T-helper 17 cell (primary cell): ENCODE measurements around the gene B4GALT2. TPM values are rescaled to one million over a fixed set of nuclear protein-coding genes. Genes with fewer than 3 reads are reported as not detected.

Experiments used
- ATAC-seq: fragments of 150-1000 bp; cut with Tn5 transposase; 2 replicates; pipeline ENCODE4 v1.10.0; 2021; ENCODE audit warnings: mild to moderate bottlenecking, moderate library complexity
- DNase-seq, 3 donors: peaks; one replicate each; pipeline versions ENCODE4 v3.0.0 to v3.0.0-alpha.2; 2020 to 2021
- H3K9me3 ChIP-seq: one replicate; pipeline ENCODE4 v1.7.0; 2013; ENCODE audit warnings: low read length, mild to moderate bottlenecking; ENCODE audit not compliant: control insufficient read depth, poor library complexity, severe bottlenecking
- H3K27ac Mint-ChIP-seq: one replicate; pipeline ENCODE4 v1.8.0; 2022; ENCODE audit warnings: mild to moderate bottlenecking, moderate library complexity, mixed read lengths
- H3K27me3 Mint-ChIP-seq: one replicate; pipeline ENCODE4 v1.8.0; 2022; ENCODE audit warnings: mixed read lengths
- H3K36me3 Mint-ChIP-seq: one replicate; pipeline ENCODE4 v1.8.0; 2022; ENCODE audit warnings: low read depth, mixed read lengths
- H3K4me1 Mint-ChIP-seq: one replicate; pipeline ENCODE4 v1.8.0; 2022; ENCODE audit warnings: mild to moderate bottlenecking, mixed read lengths
- H3K4me3 Mint-ChIP-seq: one replicate; pipeline ENCODE4 v1.8.0; 2022; ENCODE audit warnings: mild to moderate bottlenecking, moderate library complexity, mixed read lengths
- total RNA-seq, 4 donors: library from RNA in 2 of 4; stranded (reverse) in 2 of 4; gene quantifications; one replicate each; pipeline ENCODE4 v1.2.3 and lab custom pipeline; 2022 to 2026

B4GALT2 gene
- total RNA-seq, 2 donors from 2014 or later = 2.8 to 3.4 TPM

- no peak for ATAC-seq
- no peaks in the 10 kb centered on the region for H3K36me3 Mint-ChIP-seq
These were observed 37.9 kb downstream of the B4GALT2 start for GRCh38 chr1:44016890-44017400.

GRCh38 chr1:44019466-44019948, 40.5 kb downstream of the B4GALT2 start:
- no peak for ATAC-seq
- H3K27ac Mint-ChIP-seq = no peak overlapping the region
- DNase-seq = no peak
- peaks cover 3% of the 10 kb centered on the region for H3K27me3 Mint-ChIP-seq
- no peaks in the 10 kb centered on the region for H3K36me3 Mint-ChIP-seq
- H3K4me1 Mint-ChIP-seq = no peaks in the 10 kb centered on the region
- H3K9me3 ChIP-seq = no peaks in the 10 kb centered on the region
- H3K4me3 Mint-ChIP-seq = no peak overlapping the region

More at GRCh38 chr1:44016890-44017400, 37.9 kb downstream of the B4GALT2 start:
- peaks cover 12% of the 10 kb centered on the region for H3K27me3 Mint-ChIP-seq
- no peak overlapping the region for H3K27ac Mint-ChIP-seq
- peaks cover 2% of the 10 kb centered on the region for H3K4me1 Mint-ChIP-seq
- no peaks in the 10 kb centered on the region for H3K9me3 ChIP-seq
- H3K4me3 Mint-ChIP-seq = no peak overlapping the region
- DNase-seq = no peak

DNA sequence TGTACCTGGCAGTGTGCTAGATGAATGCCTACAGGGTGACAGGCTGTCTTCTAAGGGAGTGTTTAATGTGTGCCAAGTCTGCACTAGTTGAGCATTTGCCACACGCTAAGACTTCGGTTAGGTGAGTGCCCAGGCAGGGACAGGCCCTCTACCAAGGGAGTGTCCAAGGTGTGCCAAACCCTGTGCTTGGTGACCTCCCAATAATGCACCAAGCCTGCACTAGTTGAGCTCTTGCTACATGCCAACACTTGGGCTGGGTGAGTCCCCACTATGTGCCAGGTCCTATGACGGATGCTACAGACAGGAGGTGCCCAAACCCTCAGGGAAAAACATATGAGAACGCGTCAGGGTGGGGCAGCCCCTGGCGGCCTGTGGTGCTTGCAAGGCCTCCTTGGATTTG, 41.5 kb downstream of the B4GALT2 start:
- no peak for ATAC-seq
- Mint-ChIP-seq H3K4me1 (no peaks in the 10 kb centered on the region), H3K4me3 (no peak overlapping the region), H3K27me3 (no peaks in the 10 kb centered on the region), H3K36me3 (no peaks in the 10 kb centered on the region), H3K27ac (no peak overlapping the region)
- no peak for DNase-seq
- H3K9me3 ChIP-seq = no peaks in the 10 kb centered on the region

DNA sequence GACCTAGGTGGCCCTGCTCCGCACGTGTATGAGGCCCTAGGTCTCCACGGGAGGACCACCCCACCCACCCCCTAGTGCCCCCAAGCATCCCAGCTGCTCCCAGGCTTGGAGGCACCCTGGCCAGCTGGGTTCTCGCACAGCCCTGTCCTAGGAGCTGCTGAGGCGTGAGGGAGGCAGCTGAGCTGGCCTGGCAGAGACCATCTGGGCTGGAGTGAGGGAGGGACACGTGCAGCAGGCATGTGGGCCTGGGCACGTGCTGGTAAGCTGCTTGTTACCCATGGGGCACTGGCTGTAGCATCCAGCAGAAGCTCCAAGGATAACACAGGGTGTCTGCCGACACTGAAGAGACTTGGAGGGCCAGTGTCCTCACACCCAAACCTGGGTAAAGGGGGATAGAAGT, 42.1 kb downstream of the B4GALT2 start:
- no peaks in the 10 kb centered on the region for H3K9me3 ChIP-seq
- no peak overlapping the region for H3K27ac Mint-ChIP-seq
- H3K4me3 Mint-ChIP-seq = no peak overlapping the region
- ATAC-seq = no peak
- no peaks in the 10 kb centered on the region for H3K4me1 Mint-ChIP-seq
- DNase-seq = no peak
- no peaks in the 10 kb centered on the region for H3K27me3 Mint-ChIP-seq
- H3K36me3 Mint-ChIP-seq = no peaks in the 10 kb centered on the region

GRCh38 chr1:44021581-44022321, 42.7 kb downstream of the B4GALT2 start:
- ATAC-seq (no peak), DNase-seq (no peak)
- H3K9me3 ChIP-seq = no peaks in the 10 kb centered on the region
- H3K27me3 Mint-ChIP-seq = no peaks in the 10 kb centered on the region
- no peaks in the 10 kb centered on the region for H3K36me3 Mint-ChIP-seq
- H3K27ac Mint-ChIP-seq = peak overlapping the region; percentile 29
- no peaks in the 10 kb centered on the region for H3K4me1 Mint-ChIP-seq
- H3K4me3 Mint-ChIP-seq = no peak overlapping the region

- peaks cover 11% of the 10 kb centered on the region for H3K4me1 Mint-ChIP-seq
- ATAC-seq (no peak), DNase-seq (no peak)
- H3K36me3 Mint-ChIP-seq = no peaks in the 10 kb centered on the region
- peak overlapping the region; percentile 82 for H3K27ac Mint-ChIP-seq
- no peaks in the 10 kb centered on the region for H3K9me3 ChIP-seq
- H3K27me3 Mint-ChIP-seq = no peaks in the 10 kb centered on the region
- no peak overlapping the region for H3K4me3 Mint-ChIP-seq
These were observed 45.3 kb downstream of the B4GALT2 start for GRCh38 chr1:44024031-44024902.

DNA sequence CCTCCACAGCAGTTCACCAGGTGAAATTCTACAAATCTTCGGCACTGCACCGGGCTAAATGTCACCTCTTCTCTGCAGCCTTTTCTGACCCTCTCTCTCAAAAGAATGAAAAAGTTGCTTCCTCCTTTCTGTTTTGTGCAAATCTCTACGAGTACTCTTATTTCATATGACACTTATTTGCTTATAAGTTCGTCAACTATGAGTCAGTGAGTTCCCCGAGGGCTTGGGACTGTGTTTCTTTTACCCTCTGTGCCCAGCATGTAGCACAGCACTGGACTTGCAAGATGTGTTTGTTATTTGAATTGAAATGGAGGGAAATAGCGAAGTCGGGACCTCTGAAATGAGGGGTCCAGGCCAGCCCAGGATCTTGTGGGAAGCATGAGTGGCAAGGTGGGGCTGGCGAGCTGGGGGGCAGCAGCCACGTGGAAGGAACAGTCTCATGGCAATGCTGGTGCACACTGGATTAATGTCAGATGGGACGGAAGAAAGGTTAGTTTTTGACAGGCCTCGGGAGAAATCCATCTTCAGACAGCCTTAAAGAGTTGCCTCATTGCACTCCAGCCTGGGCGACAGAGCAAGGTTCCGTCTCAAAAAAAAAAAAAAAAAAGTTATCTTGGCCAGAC, 46.0 kb downstream of the B4GALT2 start:
- Mint-ChIP-seq H3K36me3 (no peaks in the 10 kb centered on the region), H3K27ac (peak overlapping the region; percentile 82), H3K4me1 (peaks cover 17% of the 10 kb centered on the region), H3K27me3 (no peaks in the 10 kb centered on the region), H3K4me3 (no peak overlapping the region)
- DNase-seq (no peak), ATAC-seq (no peak)
- H3K9me3 ChIP-seq = no peaks in the 10 kb centered on the region

DNA sequence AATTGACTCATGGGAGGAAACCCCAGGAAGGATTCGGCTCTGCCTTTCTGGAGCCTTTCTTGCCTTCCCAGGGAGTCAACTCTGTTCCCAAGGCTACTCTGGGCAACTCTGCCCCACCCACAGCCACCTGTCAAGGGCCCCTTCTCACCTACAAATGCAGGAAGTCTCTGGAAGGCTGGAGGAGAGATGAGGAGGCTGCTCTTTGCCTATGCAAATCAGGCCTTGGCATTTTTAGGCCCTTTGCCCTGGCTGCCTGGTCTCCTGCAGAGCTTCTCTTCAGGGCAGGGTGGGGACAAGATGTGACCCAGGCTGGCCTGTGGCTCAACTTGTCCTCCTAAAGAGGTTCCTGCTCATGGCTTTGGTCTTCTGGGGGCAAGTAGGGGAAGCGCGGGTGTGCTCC, 46.8 kb downstream of the B4GALT2 start:
- Mint-ChIP-seq H3K27me3 (no peaks in the 10 kb centered on the region), H3K4me1 (peaks cover 17% of the 10 kb centered on the region), H3K4me3 (no peak overlapping the region), H3K36me3 (no peaks in the 10 kb centered on the region), H3K27ac (no peak overlapping the region)
- DNase-seq (no peak), ATAC-seq (no peak)
- no peaks in the 10 kb centered on the region for H3K9me3 ChIP-seq

GRCh38 chr1:44027320-44027719, 48.3 kb downstream of the B4GALT2 start:
- H3K4me1 Mint-ChIP-seq = peaks cover 23% of the 10 kb centered on the region
- no peak overlapping the region for H3K4me3 Mint-ChIP-seq
- no peaks in the 10 kb centered on the region for H3K27me3 Mint-ChIP-seq
- no peak for ATAC-seq
- H3K9me3 ChIP-seq = no peaks in the 10 kb centered on the region
- no peak overlapping the region for H3K27ac Mint-ChIP-seq
- DNase-seq = no peak
- H3K36me3 Mint-ChIP-seq = no peaks in the 10 kb centered on the region

DNA sequence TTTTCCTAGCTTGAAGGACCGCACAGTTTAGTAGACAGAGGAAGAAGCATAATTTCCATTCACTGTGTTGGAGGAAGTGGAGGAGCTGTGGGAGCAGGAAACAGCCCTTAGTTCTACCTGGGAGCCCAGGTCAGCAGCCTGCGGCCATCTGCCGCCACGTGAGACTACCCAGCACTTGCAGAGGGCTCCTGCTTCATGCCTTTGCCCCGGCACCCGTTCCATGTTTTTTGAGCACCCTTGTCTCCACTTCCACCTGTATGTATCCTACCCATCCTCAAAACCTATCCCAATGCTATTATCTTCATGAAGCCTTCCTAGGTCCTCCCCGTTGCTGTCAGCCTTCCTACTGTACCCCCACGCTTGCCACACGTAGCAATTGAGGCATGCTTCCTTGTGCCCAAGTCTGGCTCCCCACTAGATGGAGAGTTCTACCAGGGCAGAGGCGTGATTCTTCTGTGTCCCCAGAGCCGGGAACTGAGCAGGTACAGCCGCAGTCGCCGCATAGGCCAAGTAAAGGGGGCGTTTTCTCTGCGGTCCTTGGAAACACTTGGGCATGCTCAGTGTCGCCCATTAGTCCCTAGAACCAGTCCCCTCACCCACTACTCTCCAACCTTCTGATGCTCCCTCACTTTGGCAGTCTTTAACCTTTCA, 50.4 kb downstream of the B4GALT2 start:
- ATAC-seq = peak; percentile 21
- DNase-seq = peak in 1 of 3 donors; percentile 22
- peak overlapping the region; percentile 97 for H3K4me3 Mint-ChIP-seq
- no peaks in the 10 kb centered on the region for H3K36me3 Mint-ChIP-seq
- no peaks in the 10 kb centered on the region for H3K9me3 ChIP-seq
- no peaks in the 10 kb centered on the region for H3K27me3 Mint-ChIP-seq
- peak overlapping the region; percentile 89 for H3K27ac Mint-ChIP-seq
- H3K4me1 Mint-ChIP-seq = peaks cover 32% of the 10 kb centered on the region

DNA sequence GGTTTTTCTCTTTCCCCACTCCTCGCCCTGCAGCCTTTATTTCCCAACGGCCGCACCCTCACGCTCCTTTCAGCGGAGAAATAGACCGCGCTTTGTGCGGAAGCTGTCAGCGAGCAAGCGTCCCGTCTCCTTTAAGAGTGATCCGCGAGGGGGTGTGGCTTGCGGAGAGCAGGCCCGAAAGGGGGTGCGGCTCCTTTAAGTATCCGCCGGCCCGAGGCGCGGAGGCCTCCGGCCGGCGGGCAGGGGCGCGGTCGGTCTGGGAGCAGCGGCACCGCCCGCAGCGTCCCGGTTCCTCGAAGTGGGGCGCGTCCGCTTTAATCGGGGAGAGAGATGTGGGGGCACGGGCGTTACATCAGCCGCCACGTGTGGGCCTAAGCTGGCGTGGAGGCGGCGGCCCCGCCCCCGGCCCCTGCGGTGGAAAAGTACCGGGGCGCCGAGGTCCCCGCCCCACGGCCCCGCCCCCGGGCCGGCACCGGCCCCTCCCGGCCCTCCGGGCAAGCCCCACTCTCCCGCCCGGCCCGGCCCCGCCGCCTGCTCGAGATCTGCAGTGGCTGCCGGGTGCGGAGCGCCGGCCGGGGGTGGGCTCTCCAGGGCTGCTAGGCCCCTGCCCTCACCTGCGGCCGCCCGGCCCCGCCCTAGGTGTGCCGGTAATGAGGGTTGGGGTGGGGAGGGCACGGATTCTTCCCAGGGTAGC, 51.0 kb downstream of the B4GALT2 start:
- peak; percentile 87 for ATAC-seq
- no peaks in the 10 kb centered on the region for H3K9me3 ChIP-seq
- peak overlapping the region; percentile 89 for H3K27ac Mint-ChIP-seq
- peaks cover 32% of the 10 kb centered on the region for H3K4me1 Mint-ChIP-seq
- no peaks in the 10 kb centered on the region for H3K36me3 Mint-ChIP-seq
- peak overlapping the region; percentile 97 for H3K4me3 Mint-ChIP-seq
- H3K27me3 Mint-ChIP-seq = no peaks in the 10 kb centered on the region
- DNase-seq = peak; percentile 70 to 86 (median 82)

DNA sequence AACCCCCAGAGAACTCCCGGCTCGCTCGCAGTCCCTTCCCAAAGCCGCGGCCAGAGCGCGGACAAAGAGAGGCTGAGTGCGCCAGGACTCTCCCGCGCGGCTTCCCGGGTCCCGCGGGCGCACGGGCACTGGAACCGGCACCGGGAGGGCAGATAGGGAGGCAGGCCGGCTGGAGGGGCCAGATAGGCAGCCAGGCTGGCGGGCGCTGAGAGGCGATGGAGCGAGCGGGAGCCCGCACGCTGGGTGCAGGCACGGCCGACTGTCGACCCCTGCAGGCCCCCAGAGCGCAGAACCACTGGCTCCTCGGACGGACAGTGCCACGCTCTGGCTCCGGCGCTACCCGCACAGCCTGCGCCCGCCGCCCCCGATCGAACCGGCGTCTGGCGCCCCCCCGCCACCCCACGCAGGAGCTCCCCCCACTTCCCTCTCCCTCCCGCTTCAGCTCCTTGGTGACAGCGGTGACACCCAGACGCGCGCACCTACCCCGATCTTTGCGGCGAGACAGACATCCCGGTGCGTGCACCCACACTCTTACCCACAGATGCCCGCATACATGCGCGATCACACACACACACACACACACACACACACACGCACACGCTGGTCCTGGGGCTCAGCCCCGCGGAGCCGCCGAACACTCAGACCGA, 51.7 kb downstream of the B4GALT2 start:
- Mint-ChIP-seq H3K27ac (peak overlapping the region; percentile 75), H3K4me1 (peaks cover 32% of the 10 kb centered on the region)

More for the DNA sequence above, 51.7 kb downstream of the B4GALT2 start:
- ATAC-seq = peak; percentile 27
- Mint-ChIP-seq H3K27me3 (no peaks in the 10 kb centered on the region), H3K36me3 (no peaks in the 10 kb centered on the region), H3K4me3 (peak overlapping the region; percentile 94)
- peak; percentile 21 to 61 (median 41) for DNase-seq
- no peaks in the 10 kb centered on the region for H3K9me3 ChIP-seq
